AG10803 (cell line): ENCODE data around the gene AP3D1.
"Not testable (repeated sequence)": the region's sequence is repeated elsewhere in the genome, so short reads cannot be mapped to it uniquely, and the experiment has no call there.

Source experiments
- DNase-seq: peaks from one replicate; pipeline ENCODE4 v3.0.0; 2010; ENCODE audit warnings: low read depth
- H3K4me3 ChIP-seq: 2 replicates; pipeline ENCODE4 v1.5.1; 2011; ENCODE audit warnings: mild to moderate bottlenecking, low read length, control low read depth
- TF ChIP-seq, protein P1 (sequence below): conservative IDR thresholded peaks from 2 replicates; pipeline ENCODE4 v1.5.1; 2011; ENCODE audit warnings: mild to moderate bottlenecking, low read length, control low read depth, inconsistent platforms

AP3D1 gene

DNA sequence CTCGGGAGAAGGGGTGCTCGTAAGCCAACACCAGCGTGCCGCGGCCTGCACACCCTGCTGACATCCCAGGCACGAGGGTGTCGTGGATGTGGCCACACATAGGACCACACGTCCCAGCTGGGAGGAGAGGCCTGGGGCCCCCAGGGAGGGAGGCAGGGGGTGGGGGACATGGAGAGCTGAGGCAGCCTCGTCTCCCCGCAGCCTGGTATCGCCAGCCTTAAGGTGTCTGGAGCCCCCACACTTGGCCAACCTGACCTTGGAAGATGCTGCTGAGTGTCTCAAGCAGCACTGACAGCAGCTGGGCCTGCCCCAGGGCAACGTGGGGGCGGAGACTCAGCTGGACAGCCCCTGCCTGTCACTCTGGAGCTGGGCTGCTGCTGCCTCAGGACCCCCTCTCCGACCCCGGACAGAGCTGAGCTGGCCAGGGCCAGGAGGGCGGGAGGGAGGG is 52.3 kb downstream of the AP3D1 start:
- TF ChIP-seq, protein P1, sequence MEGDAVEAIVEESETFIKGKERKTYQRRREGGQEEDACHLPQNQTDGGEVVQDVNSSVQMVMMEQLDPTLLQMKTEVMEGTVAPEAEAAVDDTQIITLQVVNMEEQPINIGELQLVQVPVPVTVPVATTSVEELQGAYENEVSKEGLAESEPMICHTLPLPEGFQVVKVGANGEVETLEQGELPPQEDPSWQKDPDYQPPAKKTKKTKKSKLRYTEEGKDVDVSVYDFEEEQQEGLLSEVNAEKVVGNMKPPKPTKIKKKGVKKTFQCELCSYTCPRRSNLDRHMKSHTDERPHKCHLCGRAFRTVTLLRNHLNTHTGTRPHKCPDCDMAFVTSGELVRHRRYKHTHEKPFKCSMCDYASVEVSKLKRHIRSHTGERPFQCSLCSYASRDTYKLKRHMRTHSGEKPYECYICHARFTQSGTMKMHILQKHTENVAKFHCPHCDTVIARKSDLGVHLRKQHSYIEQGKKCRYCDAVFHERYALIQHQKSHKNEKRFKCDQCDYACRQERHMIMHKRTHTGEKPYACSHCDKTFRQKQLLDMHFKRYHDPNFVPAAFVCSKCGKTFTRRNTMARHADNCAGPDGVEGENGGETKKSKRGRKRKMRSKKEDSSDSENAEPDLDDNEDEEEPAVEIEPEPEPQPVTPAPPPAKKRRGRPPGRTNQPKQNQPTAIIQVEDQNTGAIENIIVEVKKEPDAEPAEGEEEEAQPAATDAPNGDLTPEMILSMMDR, result no peak
- DNase-seq, result no peak
- no peak overlapping the region for H3K4me3 ChIP-seq

DNA sequence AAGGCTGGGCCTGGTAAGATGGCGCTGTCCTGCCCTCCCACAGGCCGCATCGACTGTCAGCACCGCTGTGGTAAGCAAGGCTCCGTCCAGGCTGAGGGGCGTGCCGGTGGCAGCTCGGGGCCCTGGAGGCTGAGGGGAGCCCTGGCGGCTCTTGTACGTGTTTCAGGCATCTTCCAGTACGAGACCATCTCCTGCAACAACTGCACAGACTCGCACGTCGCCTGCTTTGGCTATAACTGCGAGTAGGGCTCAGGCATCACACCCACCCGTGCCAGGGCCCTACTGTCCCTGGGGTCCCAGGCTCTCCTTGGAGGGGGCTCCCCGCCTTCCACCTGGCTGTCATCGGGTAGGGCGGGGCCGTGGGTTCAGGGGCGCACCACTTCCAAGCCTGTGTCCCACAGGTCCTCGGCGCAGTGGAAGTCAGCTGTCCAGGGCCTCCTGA is 53.5 kb downstream of the AP3D1 start:
- no peak overlapping the region for H3K4me3 ChIP-seq
- no peak for DNase-seq
- TF ChIP-seq, protein P1, result no peak

- no peak for DNase-seq
- peak overlapping the region; percentile 57 for H3K4me3 ChIP-seq
- TF ChIP-seq, protein P1, result no peak
Observed at GRCh38 chr19:2097203-2097885, 54.0 kb downstream of the AP3D1 start.

GRCh38 chr19:2096480-2097202 is 54.7 kb downstream of the AP3D1 start, which contains the start of gene IZUMO4:
TSS of gene IZUMO4 (plus strand) at chr19:2096915. CDS start at chr19:2096946, 31 bp downstream.
- peak; percentile 95 for DNase-seq
- TF ChIP-seq, protein P1, result peak; percentile 45
- H3K4me3 ChIP-seq, result peak within 1 kb of the TSS; percentile 76

- peak; percentile 95 for DNase-seq
- TF ChIP-seq, protein P1, result peak; percentile 41
- H3K4me3 ChIP-seq, result peak within 1 kb of the TSS; percentile 76
Observed at GRCh38 chr19:2096034-2096479, 55.3 kb downstream of the AP3D1 start, which contains the start of gene MOB3A. TSS of gene MOB3A (minus strand) at chr19:2096326. CDS start at chr19:2078560, 17,766 bp downstream.

- not testable (repeated sequence) for DNase-seq, H3K4me3 ChIP-seq
Observed at GRCh38 chr19:2091926-2092525, 59.3 kb downstream of the AP3D1 start.

GRCh38 chr19:2089727-2090053 is 61.7 kb downstream of the AP3D1 start:
- H3K4me3 ChIP-seq, result no peak overlapping the region
- DNase-seq, result no peak
- TF ChIP-seq, protein P1, result no peak
